Forelimb muscle (tissue), 1 donor: ENCODE results near the gene METTL2B. TPM values are rescaled to one million over a fixed set of nuclear protein-coding genes. Genes with fewer than 3 reads are reported as not detected.

Experiments used
- DNase-seq: peaks from one replicate; pipeline ENCODE4 v3.0.0-alpha.2; 2013; ENCODE audit warnings: low read depth
- polyA plus RNA-seq: library from polyadenylated mRNA; unstranded; fragments of 120-200 nt; gene quantifications from one replicate; pipeline ENCODE4 v1.2.1, GENCODE V29; 2013; ENCODE audit not compliant: insufficient read length

Gene METTL2B
- 20.7 TPM for polyA plus RNA-seq

GRCh38 chr7:128476402-128477335, at the start of gene METTL2B:
METTL2B (plus strand) TSS chr7:128476748; CDS start chr7:128476766, 18 bp downstream.
- DNase-seq, result peak; percentile 87

GRCh38 chr7:128427289-128427891, 49.2 kb upstream of the METTL2B start:
- DNase-seq, result no peak

DNA sequence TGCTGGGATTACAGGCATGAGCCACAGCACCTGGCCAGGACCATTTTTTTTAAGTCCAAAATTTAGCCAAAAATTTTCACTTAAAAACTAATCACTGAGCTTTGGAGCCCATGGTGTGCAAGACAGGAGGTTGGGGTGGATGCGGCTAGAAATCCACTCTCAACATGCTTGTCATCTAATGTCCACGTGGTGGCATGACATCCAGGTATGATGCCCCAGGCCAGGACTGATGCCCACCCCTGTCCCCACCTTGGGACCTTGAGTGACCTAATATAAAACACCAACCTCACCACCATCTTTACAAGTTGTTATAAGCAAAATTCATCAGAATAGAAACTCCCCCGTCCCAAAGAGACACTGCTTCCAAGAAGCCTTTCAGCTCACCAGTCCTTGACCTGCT, 46.3 kb upstream of the METTL2B start:
- no peak for DNase-seq

GRCh38 chr7:128431221-128431620, 45.3 kb upstream of the METTL2B start:
- DNase-seq, result no peak

- DNase-seq, result no peak
Measured at GRCh38 chr7:128431754-128432153, 44.8 kb upstream of the METTL2B start.

DNA sequence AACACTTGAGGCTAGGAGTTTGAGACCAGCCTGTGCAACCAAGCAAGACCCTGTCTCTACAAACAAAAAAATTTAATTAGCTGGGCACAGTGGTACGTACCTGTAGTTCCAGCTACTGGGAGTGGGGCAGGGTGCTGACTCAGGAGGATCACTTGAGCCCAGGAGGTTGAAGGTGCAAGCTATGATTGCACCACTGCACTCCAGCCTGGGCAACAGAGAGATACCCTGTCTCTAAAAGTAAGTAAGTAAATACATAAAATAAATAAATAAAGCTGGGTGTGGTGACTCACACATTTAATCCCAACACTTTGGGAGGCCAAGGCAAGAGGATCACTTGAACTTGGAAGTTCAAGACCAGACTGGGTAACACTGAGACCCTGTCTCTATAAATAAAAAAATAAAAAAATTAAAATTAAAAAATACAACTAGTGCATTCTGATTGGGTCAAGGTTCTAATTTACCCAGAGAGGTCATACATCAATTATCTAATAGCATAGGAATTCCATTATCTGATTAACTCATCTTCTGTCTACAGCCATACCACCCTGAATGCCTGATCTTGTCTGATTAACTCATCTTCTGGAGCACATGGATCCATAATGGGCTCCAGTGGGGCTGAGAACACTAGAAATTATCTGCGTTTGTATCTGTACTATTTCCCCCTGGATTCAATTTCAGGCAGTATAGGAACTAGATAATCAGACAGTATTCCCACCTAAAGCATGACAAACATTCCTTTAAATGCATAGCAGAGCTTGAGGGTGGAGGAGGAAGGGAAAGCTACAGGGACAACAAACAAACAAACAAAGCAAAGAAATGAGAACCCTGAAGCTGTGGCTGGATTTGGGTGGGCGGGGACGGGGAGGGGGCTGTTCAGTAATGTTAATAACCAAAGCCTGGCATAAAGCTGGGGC, 41.9 kb upstream of the METTL2B start:
- no peak for DNase-seq

- DNase-seq, result no peak
Measured at GRCh38 chr7:128435327-128435686, 41.2 kb upstream of the METTL2B start.

- DNase-seq, result no peak
Measured at GRCh38 chr7:128437426-128438332, 38.9 kb upstream of the METTL2B start.

GRCh38 chr7:128442356-128442755, 34.2 kb upstream of the METTL2B start:
- no peak for DNase-seq

DNA sequence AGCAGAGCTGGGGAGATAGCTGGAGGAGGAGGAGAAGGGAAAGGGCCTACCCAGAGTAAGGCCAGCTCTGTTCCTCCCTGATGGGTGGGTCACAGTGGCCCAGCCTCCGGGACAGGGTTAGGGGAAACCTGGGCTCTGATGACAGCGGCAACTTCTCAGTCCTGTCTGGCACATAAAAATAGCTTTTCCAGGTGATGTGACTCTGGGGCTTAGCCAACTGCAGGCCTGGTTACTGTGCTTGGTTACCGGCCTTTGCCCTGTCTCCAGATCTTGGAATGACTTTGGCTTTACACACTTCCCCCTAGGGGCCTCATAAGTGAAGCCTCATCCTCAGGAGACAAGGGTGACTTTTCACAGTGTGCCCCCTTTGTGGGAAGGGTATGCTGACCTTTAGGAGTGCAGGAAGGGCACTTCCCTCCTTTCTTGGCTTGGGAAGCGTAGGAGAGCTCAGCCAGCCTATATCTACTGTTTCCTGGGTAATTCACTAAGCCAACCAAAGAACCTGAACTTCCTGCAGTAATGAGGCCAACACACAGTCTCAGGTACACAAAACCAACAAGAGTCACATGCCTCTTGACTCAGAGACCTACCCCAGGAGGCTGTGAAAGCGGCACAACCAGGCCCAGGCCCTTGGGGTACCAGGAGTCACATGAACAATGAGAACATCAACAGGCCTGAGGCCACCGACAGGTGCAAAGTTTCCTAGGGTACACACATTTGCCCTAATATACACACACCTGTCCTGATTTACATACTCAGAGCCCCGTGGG, 32.5 kb upstream of the METTL2B start:
- no peak for DNase-seq

DNA sequence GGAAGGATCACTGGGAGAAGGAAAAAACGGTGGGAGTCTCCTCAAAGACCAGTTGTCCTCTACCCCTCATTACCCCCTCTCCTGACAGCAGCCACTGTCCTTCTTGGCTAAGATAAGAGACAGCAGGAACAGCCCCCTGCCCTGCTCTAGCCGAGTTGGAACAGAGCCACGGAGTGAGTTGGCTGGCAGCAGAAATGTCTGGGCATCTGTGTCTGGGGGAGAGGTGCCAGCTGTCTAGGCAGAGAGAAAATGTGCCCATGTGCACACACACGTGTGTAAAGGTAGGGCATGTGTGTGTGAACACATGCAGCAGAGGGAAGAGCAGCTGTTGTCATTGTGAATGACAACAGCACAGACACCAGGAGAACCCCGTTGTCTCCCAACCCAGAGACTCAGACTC, 30.2 kb upstream of the METTL2B start:
- no peak for DNase-seq

- no peak for DNase-seq
Measured at GRCh38 chr7:128447941-128448564, 28.5 kb upstream of the METTL2B start.

GRCh38 chr7:128448751-128449302, 27.7 kb upstream of the METTL2B start:
- DNase-seq, result no peak

DNA sequence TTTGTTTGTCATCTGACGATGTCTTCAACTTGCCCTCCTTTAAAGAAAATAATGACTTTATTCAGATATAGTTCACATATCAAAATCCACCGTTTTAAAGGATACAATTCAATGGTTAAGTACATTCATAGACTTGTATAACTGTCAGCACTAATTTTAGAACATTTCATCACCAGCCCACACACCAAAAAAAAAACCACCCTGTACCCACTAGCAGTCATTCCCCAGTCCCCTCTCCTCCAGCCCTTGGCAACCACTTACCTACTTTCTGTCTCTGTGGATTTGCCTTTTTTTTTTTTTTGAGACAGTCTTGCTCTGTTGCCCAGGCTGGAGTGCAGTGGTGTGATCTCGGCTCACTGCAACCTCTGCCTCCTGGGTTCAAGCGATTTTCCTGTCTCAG, 26.1 kb upstream of the METTL2B start:
- no peak for DNase-seq

- DNase-seq, result no peak
Measured at GRCh38 chr7:128450913-128451312, 25.6 kb upstream of the METTL2B start.

- DNase-seq, result no peak
Measured at GRCh38 chr7:128452552-128452951, 24.0 kb upstream of the METTL2B start.

DNA sequence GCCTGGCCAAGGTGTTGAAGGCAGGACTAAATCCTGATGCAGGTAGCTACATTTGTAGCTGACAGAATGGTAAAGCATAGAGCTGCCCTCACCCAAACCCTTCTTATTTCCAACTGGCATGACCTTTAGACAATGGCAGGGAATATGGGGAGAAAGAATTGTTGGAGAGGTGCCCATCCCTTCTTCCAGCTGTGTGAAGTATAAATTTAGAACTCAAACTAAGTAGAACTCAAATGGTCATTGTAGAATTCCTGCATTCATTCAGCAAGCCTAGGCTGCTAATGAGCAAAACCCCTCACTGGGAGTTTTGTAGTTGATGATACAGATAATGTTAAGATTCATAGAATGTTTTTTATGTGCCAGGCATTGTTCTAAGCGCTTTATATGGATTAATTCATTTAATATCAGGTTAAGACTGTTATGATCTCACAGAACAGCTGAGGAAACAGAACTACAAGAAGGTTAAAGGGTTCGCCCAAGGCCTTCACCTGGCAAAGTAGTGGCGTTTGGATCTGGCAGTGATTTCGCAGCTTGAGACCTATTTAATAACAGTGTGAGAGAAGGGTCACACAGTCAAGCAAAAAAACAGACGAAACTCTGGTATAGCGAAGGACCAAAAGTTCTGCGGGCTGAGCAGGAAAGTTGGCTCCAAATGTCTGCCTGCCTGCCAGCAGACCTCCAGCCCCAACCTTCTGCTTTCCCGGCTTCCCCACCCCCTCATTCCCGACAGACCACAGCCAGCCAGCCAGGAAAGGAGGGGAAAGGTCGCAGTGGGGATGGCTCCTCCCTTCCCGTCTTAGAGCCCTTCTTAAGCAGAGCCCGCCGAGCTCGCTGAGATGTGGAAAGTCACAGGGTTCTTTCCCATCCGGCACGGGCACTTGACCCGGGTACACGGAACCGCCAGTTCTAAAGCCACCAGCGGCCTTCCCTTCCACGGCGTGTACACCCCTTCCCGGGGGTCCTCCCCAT, 22.4 kb upstream of the METTL2B start:
- peak; percentile 78 for DNase-seq
